ENCODE data around the gene OTUD7B. TPM values are rescaled to one million over a fixed set of nuclear protein-coding genes. Genes with fewer than 3 reads are reported as not detected.

Gene OTUD7B
- total and polyA plus RNA-seq, 2 donors (not counting 1 experiment from before 2014, with no cell fraction given) = 0.40 to 3.3 TPM

DNA sequence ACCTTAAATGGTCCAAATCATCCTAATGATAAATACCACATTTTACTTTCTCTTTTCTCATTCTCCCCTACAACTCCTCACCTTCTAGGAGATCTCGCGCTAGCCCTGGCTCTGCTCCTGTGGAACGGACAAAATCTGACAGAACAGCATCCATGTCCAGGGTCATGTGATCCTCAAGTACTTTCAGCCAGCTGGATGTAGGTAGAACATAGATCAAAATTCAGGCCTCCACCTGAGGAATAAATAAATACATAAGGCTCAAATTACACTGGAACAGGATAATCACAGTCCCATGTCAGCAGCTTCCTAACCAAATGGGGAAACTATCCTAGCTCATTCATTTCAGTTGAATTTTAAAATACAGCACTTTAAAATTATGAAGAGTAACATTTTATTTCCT, 33.2 kb downstream of the OTUD7B start:
- Histone ChIP-seq H3K9me3 (ENCODE audit: control extremely low read depth in 1 of 3, control insufficient read depth in 2 of 3, insufficient read depth in 1 of 3, low read length in 2 of 3) (no peaks in the 10 kb centered on the region), H3K9ac (ENCODE audit: low read length) (no peak overlapping the region), H3K4me1 (ENCODE audit: control insufficient read depth in 2 of 2, insufficient read depth in 2 of 2, low read length in 2 of 2) (no peaks in the 10 kb centered on the region), H3K79me2 (ENCODE audit: control insufficient read depth, insufficient read depth, low read length) (no peaks in the 10 kb centered on the region), H3K36me3 (replicated peaks in 1 of 2; ENCODE audit: control extremely low read depth in 1 of 2, control insufficient read depth in 1 of 2, extremely low read depth in 1 of 2, insufficient read depth in 2 of 2, low read length in 1 of 2) (no peaks in the 10 kb centered on the region), H3K27me3 (replicated peaks in 1 of 4; ENCODE audit: control extremely low read depth in 1 of 4, control insufficient read depth in 3 of 4, insufficient read depth in 4 of 4, low read length in 3 of 4) (no peaks in the 10 kb centered on the region), H4K20me1 (ENCODE audit: control insufficient read depth, insufficient read depth, low read length, poor library complexity, severe bottlenecking) (no peaks in the 10 kb centered on the region), H3K27ac (ENCODE audit: low read length in 2 of 2) (no peak overlapping the region), H2AFZ (ENCODE audit: insufficient read depth, low read depth, low read length, poor library complexity, severe bottlenecking) (no peak overlapping the region), H3K4me3 (ENCODE audit: control extremely low read depth in 1 of 5, extremely low read depth in 1 of 5, insufficient read depth in 1 of 5, low read depth in 2 of 5, low read length in 4 of 5) (no peak overlapping the region), H3K4me2 (replicated peaks; ENCODE audit: low read depth, low read length, poor library complexity, severe bottlenecking) (no peak overlapping the region)
- TF ChIP-seq, protein P1, sequence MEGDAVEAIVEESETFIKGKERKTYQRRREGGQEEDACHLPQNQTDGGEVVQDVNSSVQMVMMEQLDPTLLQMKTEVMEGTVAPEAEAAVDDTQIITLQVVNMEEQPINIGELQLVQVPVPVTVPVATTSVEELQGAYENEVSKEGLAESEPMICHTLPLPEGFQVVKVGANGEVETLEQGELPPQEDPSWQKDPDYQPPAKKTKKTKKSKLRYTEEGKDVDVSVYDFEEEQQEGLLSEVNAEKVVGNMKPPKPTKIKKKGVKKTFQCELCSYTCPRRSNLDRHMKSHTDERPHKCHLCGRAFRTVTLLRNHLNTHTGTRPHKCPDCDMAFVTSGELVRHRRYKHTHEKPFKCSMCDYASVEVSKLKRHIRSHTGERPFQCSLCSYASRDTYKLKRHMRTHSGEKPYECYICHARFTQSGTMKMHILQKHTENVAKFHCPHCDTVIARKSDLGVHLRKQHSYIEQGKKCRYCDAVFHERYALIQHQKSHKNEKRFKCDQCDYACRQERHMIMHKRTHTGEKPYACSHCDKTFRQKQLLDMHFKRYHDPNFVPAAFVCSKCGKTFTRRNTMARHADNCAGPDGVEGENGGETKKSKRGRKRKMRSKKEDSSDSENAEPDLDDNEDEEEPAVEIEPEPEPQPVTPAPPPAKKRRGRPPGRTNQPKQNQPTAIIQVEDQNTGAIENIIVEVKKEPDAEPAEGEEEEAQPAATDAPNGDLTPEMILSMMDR (IDR thresholded peaks at IDR 0.05) = no peak
- no peak for TF ChIP-seq EZH2 (IDR thresholded peaks at IDR 0.05; ENCODE audit: borderline replicate concordance, insufficient read depth, low read depth, low read length, poor library complexity, severe bottlenecking)
- Mint-ChIP-seq H3K27ac (no peak overlapping the region), H3K4me3 (no peak overlapping the region), H3K4me1 (peaks cover 5% of the 10 kb centered on the region), H3K9me3 (ENCODE audit: insufficient read depth) (no peaks in the 10 kb centered on the region), H3K27me3 (peaks cover 14% of the 10 kb centered on the region)
- ChIA-PET CTCF (no interaction called here), POLR2A (no interaction called here)
- ATAC-seq (ENCODE audit: low read depth) (no peak), DNase-seq (no peak)
- 93% methylated on average over 3 of the region's 3 CpGs for WGBS (ENCODE audit: insufficient coverage)
- intact Hi-C loops (cut with micrococcal nuclease) = no loop called here

DNA sequence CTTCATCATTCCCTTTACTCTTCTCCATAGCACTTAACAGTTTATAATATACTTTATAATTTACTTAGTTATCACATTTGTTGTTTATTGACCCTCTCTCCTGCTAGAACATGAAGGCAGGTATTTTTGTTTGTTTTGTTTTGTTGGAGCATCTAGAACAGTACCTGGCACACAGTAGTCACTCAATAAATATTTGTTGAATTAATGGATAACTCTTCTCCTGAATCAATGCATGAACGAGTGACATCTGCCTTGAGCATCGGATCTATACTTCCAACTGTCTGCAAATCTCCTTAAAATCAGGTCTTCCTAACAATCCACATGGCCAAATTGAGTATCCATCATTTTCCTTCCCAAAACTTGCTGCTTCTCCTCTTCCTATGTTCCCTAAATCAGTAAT, 38.0 kb downstream of the OTUD7B start:
- Histone ChIP-seq H3K9ac (ENCODE audit: low read length) (no peak overlapping the region), H3K79me2 (ENCODE audit: control insufficient read depth, insufficient read depth, low read length) (no peaks in the 10 kb centered on the region), H3K27ac (ENCODE audit: low read length in 2 of 2) (no peak overlapping the region), H3K27me3 (replicated peaks in 1 of 4; ENCODE audit: control extremely low read depth in 1 of 4, control insufficient read depth in 3 of 4, insufficient read depth in 4 of 4, low read length in 3 of 4) (no peaks in the 10 kb centered on the region), H4K20me1 (ENCODE audit: control insufficient read depth, insufficient read depth, low read length, poor library complexity, severe bottlenecking) (no peaks in the 10 kb centered on the region), H3K9me3 (ENCODE audit: control extremely low read depth in 1 of 3, control insufficient read depth in 2 of 3, insufficient read depth in 1 of 3, low read length in 2 of 3) (no peaks in the 10 kb centered on the region), H3K4me3 (ENCODE audit: control extremely low read depth in 1 of 5, extremely low read depth in 1 of 5, insufficient read depth in 1 of 5, low read depth in 2 of 5, low read length in 4 of 5) (no peak overlapping the region), H2AFZ (ENCODE audit: insufficient read depth, low read depth, low read length, poor library complexity, severe bottlenecking) (no peak overlapping the region), H3K4me1 (ENCODE audit: control insufficient read depth in 2 of 2, insufficient read depth in 2 of 2, low read length in 2 of 2) (no peaks in the 10 kb centered on the region), H3K36me3 (replicated peaks in 1 of 2; ENCODE audit: control extremely low read depth in 1 of 2, control insufficient read depth in 1 of 2, extremely low read depth in 1 of 2, insufficient read depth in 2 of 2, low read length in 1 of 2) (no peaks in the 10 kb centered on the region), H3K4me2 (replicated peaks; ENCODE audit: low read depth, low read length, poor library complexity, severe bottlenecking) (no peak overlapping the region)
- H3K4me3 Mint-ChIP-seq = no peak overlapping the region
- peaks cover 3% of the 10 kb centered on the region for H3K4me1 Mint-ChIP-seq
- TF ChIP-seq, protein P1 (IDR thresholded peaks at IDR 0.05) = no peak
- no peak for TF ChIP-seq EZH2 (IDR thresholded peaks at IDR 0.05; ENCODE audit: borderline replicate concordance, insufficient read depth, low read depth, low read length, poor library complexity, severe bottlenecking)
- H3K27ac Mint-ChIP-seq = no peak overlapping the region
- POLR2A ChIA-PET = no interaction called here
- CTCF ChIA-PET = interaction anchor here (1.2 kb wide), 1 partner anchor 10 kb away, joined by 6 read pairs; no protein-coding TSS in a partner anchor
- no peaks in the 10 kb centered on the region for H3K27me3 Mint-ChIP-seq
- intact Hi-C loops (cut with micrococcal nuclease) = no loop called here
- WGBS (ENCODE audit: insufficient coverage) = 100% methylated on average over 2 of the region's 2 CpGs
- H3K9me3 Mint-ChIP-seq (ENCODE audit: insufficient read depth) = no peaks in the 10 kb centered on the region
- DNase-seq (no peak), ATAC-seq (ENCODE audit: low read depth) (no peak)

All from B cell (primary cell).